Small intestine (tissue), 7 donors: ENCODE data around the gene MPZL1. TPM values are rescaled to one million over a fixed set of nuclear protein-coding genes. Genes with fewer than 3 reads are reported as not detected.

Source experiments
- DNase-seq, 2 donors: peaks; one replicate each; pipeline versions ENCODE4 v3.0.0 to v3.0.0-alpha.2; 2013
- FAIRE-seq: peaks from 2 replicates; lab custom pipeline; 2012; peaks lifted over from hg19 to GRCh38; lab: Jason Lieb, UNC
- H3K27ac ChIP-seq, 3 donors: one replicate each; pipeline ENCODE4 v1.5.1; 2013; ENCODE audit warnings: low read length in 2 of 3, mild to moderate bottlenecking in 2 of 3, control low read depth in 1 of 3, inconsistent platforms in 1 of 3, low read depth in 1 of 3, moderate library complexity in 1 of 3
- H3K27me3 ChIP-seq, 3 donors: one replicate each; pipeline ENCODE4 v1.6.1; 2013; ENCODE audit warnings: low read length in 3 of 3, inconsistent platforms in 1 of 3; ENCODE audit not compliant: control insufficient read depth in 3 of 3, insufficient read depth in 3 of 3
- H3K36me3 ChIP-seq, 3 donors: one replicate each; pipeline ENCODE4 v1.6.1; 2013; ENCODE audit warnings: low read length in 3 of 3, inconsistent platforms in 1 of 3, low read depth in 1 of 3, mild to moderate bottlenecking in 1 of 3, moderate library complexity in 1 of 3; ENCODE audit not compliant: control insufficient read depth in 3 of 3, insufficient read depth in 2 of 3
- H3K4me1 ChIP-seq, 3 donors: one replicate each; pipeline ENCODE4 v1.6.1; 2013; ENCODE audit warnings: low read length in 2 of 3, inconsistent platforms in 1 of 3, low read depth in 1 of 3, mild to moderate bottlenecking in 1 of 3, moderate library complexity in 1 of 3; ENCODE audit not compliant: control insufficient read depth in 3 of 3, insufficient read depth in 2 of 3
- H3K4me3 ChIP-seq, 3 donors: one replicate each; pipeline ENCODE4 v1.5.1; 2013; ENCODE audit warnings: low read length in 3 of 3, control low read depth in 1 of 3, inconsistent platforms in 1 of 3, low read depth in 1 of 3, mild to moderate bottlenecking in 1 of 3, moderate library complexity in 1 of 3
- H3K9me3 ChIP-seq, 2 donors: one replicate each; pipeline ENCODE4 v1.6.1; 2013; ENCODE audit warnings: low read depth in 1 of 2, low read length in 1 of 2; ENCODE audit not compliant: control insufficient read depth in 2 of 2, insufficient read depth in 1 of 2
- WGBS, 3 donors: extraction: QIAGEN DNeasy Blood & Tissue Kit; methylation state at CpG; one replicate each; pipeline ENCODE4 v1.1.7; 2013; 5-methylcytosine and 5-hydroxymethylcytosine counted together
- polyA plus RNA-seq, 4 donors: library from polyadenylated mRNA; stranded (reverse) in 3 of 4; unstranded in 1 of 4; fragments of 200-250 nt in 3 of 4; fragments of 120-200 nt in 1 of 4; gene quantifications; one replicate each; pipeline versions ENCODE4 v1.2.1 to v1.2.3, GENCODE V29; 2013
- donor health status: healthy with polysubstance abuse.
- donor health status: control.
- donor health status: control.
- donor health status: Bipolar disorder and iron deficiency.
- donor health status: healthy.

MPZL1 gene
- polyA plus RNA-seq, 4 donors: 8.1 to 107 (median 31.4) TPM

DNA sequence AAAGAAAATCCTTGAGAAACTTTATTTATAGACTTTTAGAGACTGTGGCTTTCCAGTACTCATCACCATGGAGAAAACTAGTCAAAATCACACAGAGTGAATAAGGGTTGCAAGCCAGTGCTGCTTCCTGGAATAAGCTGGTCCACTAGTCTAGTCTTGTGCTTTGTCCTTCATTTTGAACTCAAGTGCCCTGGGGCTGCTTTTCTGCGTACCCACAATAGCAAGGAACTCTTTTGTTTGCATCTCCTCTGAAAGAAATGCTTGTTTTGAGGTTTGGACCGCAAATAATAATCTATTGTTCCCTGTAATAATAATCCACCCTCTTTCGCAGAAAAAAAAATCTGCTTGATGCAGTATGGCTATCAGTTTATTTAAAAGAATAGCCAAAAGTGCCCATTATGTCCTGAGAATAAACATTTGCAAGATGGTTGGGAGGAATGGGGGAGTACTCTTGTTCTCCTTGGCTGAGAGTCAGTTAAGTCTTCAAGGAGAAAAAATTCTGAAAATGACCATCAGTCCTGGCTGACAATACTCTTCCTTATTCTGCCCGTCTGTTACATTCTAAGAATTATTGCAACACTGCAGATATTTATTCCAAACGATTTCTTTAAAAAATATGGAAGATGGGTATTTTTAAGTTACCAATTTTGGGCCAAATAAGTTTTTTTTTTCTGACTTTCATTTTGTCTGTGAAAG is 41.9 kb downstream of the MPZL1 start:
- no peak for FAIRE-seq
- Histone ChIP-seq H3K9me3 (no peaks in the 10 kb centered on the region), H3K27ac (no peak overlapping the region)

GRCh38 chr1:167764458-167765330 is 42.9 kb downstream of the MPZL1 start:
- H3K4me3 ChIP-seq: no peak overlapping the region
- DNase-seq (no peak), FAIRE-seq (no peak)
- H3K27ac ChIP-seq: no peak overlapping the region
- H3K9me3 ChIP-seq: no peaks in the 10 kb centered on the region
- WGBS, 3 donors: 74 to 86% (median 83%) methylated on average over 5 of the region's 5 CpGs
- no peaks in the 10 kb centered on the region for H3K27me3 ChIP-seq
- no peaks in the 10 kb centered on the region for H3K4me1 ChIP-seq
- peaks cover 0 to 4% (median 2%) of the 10 kb centered on the region in 3 donors for H3K36me3 ChIP-seq

More for the DNA sequence above, 41.9 kb downstream of the MPZL1 start:
- H3K4me3 ChIP-seq: no peak overlapping the region
- H3K27me3 ChIP-seq: no peaks in the 10 kb centered on the region
- DNase-seq: no peak
- H3K4me1 ChIP-seq: no peaks in the 10 kb centered on the region
- peaks cover 0 to 2% (median 2%) of the 10 kb centered on the region in 3 donors for H3K36me3 ChIP-seq
- 70 to 81% (median 75%) methylated on average over 5 of the region's 5 CpGs for WGBS, 3 donors

DNA sequence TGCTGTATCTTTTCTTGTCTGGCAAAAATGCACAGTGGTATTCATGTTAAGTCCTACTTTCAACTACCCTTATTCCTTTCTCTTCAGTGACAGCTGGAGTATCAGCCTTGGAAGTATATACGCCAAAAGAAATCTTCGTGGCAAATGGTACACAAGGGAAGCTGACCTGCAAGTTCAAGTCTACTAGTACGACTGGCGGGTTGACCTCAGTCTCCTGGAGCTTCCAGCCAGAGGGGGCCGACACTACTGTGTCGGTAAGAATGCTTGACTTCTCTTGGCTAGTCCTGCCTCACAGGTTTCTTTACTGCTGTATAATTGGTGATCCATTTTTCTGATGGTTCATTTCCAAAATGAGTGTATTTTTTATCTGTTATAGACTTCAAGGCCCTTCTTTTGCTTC is 43.7 kb downstream of the MPZL1 start:
- FAIRE-seq: no peak
- DNase-seq: no peak
- Histone ChIP-seq H3K27me3 (no peaks in the 10 kb centered on the region), H3K36me3 (peaks cover 0 to 9% (median 2%) of the 10 kb centered on the region in 3 donors), H3K27ac (no peak overlapping the region), H3K9me3 (no peaks in the 10 kb centered on the region), H3K4me1 (no peaks in the 10 kb centered on the region), H3K4me3 (no peak overlapping the region)
- 92 to 96% (median 94%) methylated on average over 6 of the region's 6 CpGs for WGBS, 3 donors

- Histone ChIP-seq H3K27ac (no peak overlapping the region), H3K4me1 (no peaks in the 10 kb centered on the region), H3K4me3 (no peak overlapping the region), H3K27me3 (no peaks in the 10 kb centered on the region), H3K9me3 (peaks cover 0 to under 1% of the 10 kb centered on the region in 2 donors), H3K36me3 (peaks cover 0 to 10% (median 2%) of the 10 kb centered on the region in 3 donors)
- DNase-seq (no peak), FAIRE-seq (no peak)
- WGBS, 3 donors: 92 to 98% (median 95%) methylated on average over 2 of the region's 2 CpGs
These were observed 44.8 kb downstream of the MPZL1 start for GRCh38 chr1:167766538-167766937.

DNA sequence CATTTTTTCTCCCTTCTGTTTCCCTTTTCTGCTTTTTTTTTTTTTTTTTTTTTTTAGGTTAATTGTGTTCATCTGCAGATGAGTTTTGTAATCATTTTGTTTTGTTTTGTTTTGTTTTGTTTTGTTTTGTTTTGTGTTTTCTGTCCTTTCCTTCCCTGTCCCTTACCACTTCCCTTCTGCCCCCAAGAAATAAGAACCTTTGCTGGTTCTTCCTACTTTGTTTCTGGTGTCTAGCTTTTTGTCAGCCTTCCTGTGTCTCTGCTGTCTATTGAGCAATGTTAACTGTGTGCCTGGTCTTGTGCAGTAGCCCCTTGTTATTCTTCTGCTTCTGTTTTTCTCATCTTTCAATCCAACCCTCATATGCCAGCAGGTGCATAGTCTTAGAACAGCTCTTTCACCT is 46.0 kb downstream of the MPZL1 start:
- no peak overlapping the region for H3K4me3 ChIP-seq
- DNase-seq (no peak), FAIRE-seq (no peak)
- no peak overlapping the region for H3K27ac ChIP-seq
- no peaks in the 10 kb centered on the region for H3K27me3 ChIP-seq
- H3K4me1 ChIP-seq: no peaks in the 10 kb centered on the region
- peaks cover 0 to 4% of the 10 kb centered on the region in 2 donors for H3K9me3 ChIP-seq
- H3K36me3 ChIP-seq: peaks cover 0 to 17% (median 2%) of the 10 kb centered on the region in 3 donors

DNA sequence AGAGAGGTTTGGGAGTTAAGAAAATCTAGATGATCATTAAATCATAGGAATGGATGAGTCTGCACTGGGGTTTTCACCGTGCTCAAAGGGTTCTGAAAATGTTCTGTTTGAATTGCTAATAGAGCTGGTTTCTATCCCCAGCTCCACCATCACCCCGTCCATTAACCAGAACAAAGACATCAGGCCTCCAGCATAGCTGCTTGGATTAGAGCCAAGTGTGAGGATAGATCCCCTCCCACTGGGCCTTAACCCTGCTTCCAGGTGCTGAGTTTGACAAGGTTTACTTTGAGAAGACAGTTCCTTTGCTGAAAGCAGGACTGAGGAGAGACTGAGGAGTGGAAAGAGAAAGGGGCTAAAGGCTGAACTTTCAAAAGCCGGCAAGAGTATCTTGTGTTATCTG is 48.3 kb downstream of the MPZL1 start:
- H3K36me3 ChIP-seq: peaks cover 2 to 17% (median 2%) of the 10 kb centered on the region in 3 donors
- FAIRE-seq: no peak

DNA sequence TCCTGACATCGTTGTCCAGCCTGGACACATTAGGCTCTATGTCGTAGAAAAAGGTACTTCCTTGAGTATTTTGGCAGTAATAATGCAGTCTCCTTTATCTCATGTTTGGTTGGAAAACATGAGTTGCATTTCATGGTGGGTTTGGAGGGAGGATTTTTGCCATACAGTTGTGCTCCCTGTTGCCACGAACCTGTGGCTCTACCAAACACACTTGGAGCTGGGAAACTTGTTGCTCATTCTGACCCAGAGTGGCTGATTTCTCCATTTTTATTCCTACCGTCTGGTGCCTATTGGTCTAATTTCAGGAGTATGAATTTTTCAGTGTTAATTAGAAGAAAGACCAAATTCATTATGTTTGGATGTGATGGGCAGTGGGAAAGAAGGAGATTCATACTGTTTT is 50.7 kb downstream of the MPZL1 start:
- no peak overlapping the region for H3K4me3 ChIP-seq
- H3K4me1 ChIP-seq: no peaks in the 10 kb centered on the region
- H3K9me3 ChIP-seq: peaks cover 0 to 4% of the 10 kb centered on the region in 2 donors
- peaks cover 2 to 22% (median 4%) of the 10 kb centered on the region in 3 donors for H3K36me3 ChIP-seq
- H3K27ac ChIP-seq: no peak overlapping the region
- FAIRE-seq (no peak), DNase-seq (no peak)
- no peaks in the 10 kb centered on the region for H3K27me3 ChIP-seq
- 87 to 92% (median 90%) methylated on average over 4 of the region's 4 CpGs for WGBS, 3 donors

More for the DNA sequence above, 48.3 kb downstream of the MPZL1 start:
- no peak overlapping the region for H3K27ac ChIP-seq
- H3K9me3 ChIP-seq: peaks cover 0 to 4% of the 10 kb centered on the region in 2 donors
- H3K4me1 ChIP-seq: no peaks in the 10 kb centered on the region
- 89 to 97% (median 95%) methylated on average over 3 of the region's 3 CpGs for WGBS, 3 donors
- no peak overlapping the region for H3K4me3 ChIP-seq
- no peaks in the 10 kb centered on the region for H3K27me3 ChIP-seq
- DNase-seq: no peak

DNA sequence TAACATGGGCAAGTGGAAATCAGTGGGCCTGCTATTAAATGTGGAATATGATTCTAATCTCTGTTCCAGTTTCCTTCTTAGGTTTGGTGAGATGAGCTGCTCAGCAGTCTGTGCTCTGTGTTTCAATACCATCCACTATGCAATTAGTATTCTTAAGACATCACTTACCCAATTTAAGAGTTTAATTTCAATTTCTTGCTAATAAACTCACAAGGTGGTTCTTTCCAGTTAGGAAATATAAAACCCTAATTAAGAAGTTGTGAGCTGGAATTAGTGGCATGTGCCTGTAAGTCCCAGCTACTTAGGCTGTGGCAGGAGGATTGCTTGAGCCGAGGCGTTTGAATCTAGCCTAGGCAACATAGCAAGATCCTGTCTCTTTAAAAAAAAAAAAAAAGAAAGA is 51.7 kb downstream of the MPZL1 start:
- FAIRE-seq: no peak
- no peak overlapping the region for H3K27ac ChIP-seq
- H3K9me3 ChIP-seq: peaks cover 0 to 4% of the 10 kb centered on the region in 2 donors
- DNase-seq: no peak
- no peak overlapping the region for H3K4me3 ChIP-seq
- no peaks in the 10 kb centered on the region for H3K27me3 ChIP-seq
- peaks cover 0 to 25% (median 4%) of the 10 kb centered on the region in 3 donors for H3K36me3 ChIP-seq
- WGBS, 3 donors: 90 to 95% (median 92%) methylated on average over 2 of the region's 2 CpGs
- no peaks in the 10 kb centered on the region for H3K4me1 ChIP-seq
